NCI-H82 (cell line): ENCODE results near the gene SLC9A9.

Experiments
- DNase-seq: peaks from one replicate; lab custom pipeline; 2025; lab: John Stamatoyannopoulos, UW

The SLC9A9 gene

GRCh38 chr3:143506190-143506589, 342.1 kb downstream of the SLC9A9 start:
- DNase-seq, result no peak

- no peak for DNase-seq
Observed at GRCh38 chr3:143503325-143503885, 344.9 kb downstream of the SLC9A9 start.

GRCh38 chr3:143502081-143502480, 346.2 kb downstream of the SLC9A9 start:
- no peak for DNase-seq

GRCh38 chr3:143497382-143497781, 350.9 kb downstream of the SLC9A9 start:
- no peak for DNase-seq

GRCh38 chr3:143496191-143496590, 352.1 kb downstream of the SLC9A9 start:
- DNase-seq, result no peak

- no peak for DNase-seq
Observed at GRCh38 chr3:143495527-143495926, 352.7 kb downstream of the SLC9A9 start.

- DNase-seq, result no peak
Observed at GRCh38 chr3:143486611-143487010, 361.7 kb downstream of the SLC9A9 start.

GRCh38 chr3:143484846-143485512, 363.3 kb downstream of the SLC9A9 start:
- no peak for DNase-seq

- no peak for DNase-seq
Observed at GRCh38 chr3:143483214-143483613, 365.1 kb downstream of the SLC9A9 start.

- DNase-seq, result peak; percentile 21
Observed at GRCh38 chr3:143482106-143483088, 365.9 kb downstream of the SLC9A9 start.

GRCh38 chr3:143480344-143480743, 367.9 kb downstream of the SLC9A9 start:
- no peak for DNase-seq

- no peak for DNase-seq
Observed at GRCh38 chr3:143479727-143480126, 368.5 kb downstream of the SLC9A9 start.

- no peak for DNase-seq
Observed at GRCh38 chr3:143478115-143478693, 370.1 kb downstream of the SLC9A9 start.

- no peak for DNase-seq
Observed at GRCh38 chr3:143476965-143477640, 371.2 kb downstream of the SLC9A9 start.

GRCh38 chr3:143475981-143476380, 372.3 kb downstream of the SLC9A9 start:
- no peak for DNase-seq

GRCh38 chr3:143472731-143473523, 375.3 kb downstream of the SLC9A9 start:
- DNase-seq, result no peak

GRCh38 chr3:143471705-143472104, 376.6 kb downstream of the SLC9A9 start:
- no peak for DNase-seq

- no peak for DNase-seq
Observed at GRCh38 chr3:143469159-143469558, 379.1 kb downstream of the SLC9A9 start.

GRCh38 chr3:143465666-143466065, 382.6 kb downstream of the SLC9A9 start:
- DNase-seq, result no peak

- DNase-seq, result peak; percentile 24
Observed at GRCh38 chr3:143464850-143465249, 383.4 kb downstream of the SLC9A9 start.

- DNase-seq, result no peak
Observed at GRCh38 chr3:143455480-143455879, 392.8 kb downstream of the SLC9A9 start.
